GM18519 (cell line): ENCODE results near the gene CREB5.

Experiments
- ATAC-seq: cut with Tn5 transposase; IDR thresholded peaks from one replicate; pipeline ENCODE4 v1.9.1; 2021; ENCODE audit warnings: mild to moderate bottlenecking, moderate library complexity; ENCODE audit not compliant: unreplicated experiment, low FRiP score

CREB5 gene

GRCh38 chr7:28698840-28699239 is 286.5 kb downstream of the CREB5 start:
- no peak for ATAC-seq

DNA sequence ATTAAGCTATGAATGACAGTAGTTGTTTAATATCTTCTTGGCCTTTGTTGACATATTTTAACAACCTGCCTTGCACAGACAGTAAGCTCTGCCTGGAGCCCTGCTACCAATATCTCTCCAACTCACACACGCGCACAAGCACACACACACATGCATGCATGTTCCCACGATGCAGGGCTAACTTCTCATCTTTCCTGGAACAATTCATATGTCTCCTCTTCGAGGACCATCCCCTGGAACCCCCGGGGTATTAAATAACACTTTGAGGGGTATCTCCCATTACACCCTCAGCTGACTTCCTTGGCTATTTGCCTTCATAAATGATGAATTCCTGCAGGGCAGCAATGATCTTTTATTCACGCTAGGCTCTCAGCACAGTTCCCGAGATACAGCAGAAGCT is 287.8 kb downstream of the CREB5 start:
- ATAC-seq, result no peak

DNA sequence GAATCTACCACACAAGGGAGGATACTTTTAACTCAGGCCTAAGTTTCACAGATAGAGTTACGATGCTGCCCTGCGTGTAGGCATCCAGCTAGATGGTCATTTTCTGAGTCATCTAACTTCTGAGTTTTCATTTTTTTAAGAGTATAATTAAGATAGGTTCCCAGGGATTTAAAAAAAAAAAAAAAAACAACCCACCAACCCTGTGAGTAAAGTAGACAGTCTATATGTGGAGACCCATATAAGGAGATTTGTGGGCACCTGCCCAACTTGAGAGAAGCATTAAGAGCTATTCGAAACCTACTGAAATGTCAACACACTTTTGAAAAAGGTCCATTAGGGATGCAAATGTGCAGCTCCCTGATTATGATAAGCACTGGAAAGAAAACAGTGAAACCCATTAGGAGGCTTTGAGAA is 288.5 kb downstream of the CREB5 start:
- no peak for ATAC-seq

GRCh38 chr7:28701731-28702130 is 289.4 kb downstream of the CREB5 start:
- ATAC-seq, result no peak

- ATAC-seq, result no peak
Observed at GRCh38 chr7:28702171-28702570, 289.9 kb downstream of the CREB5 start.

- ATAC-seq, result no peak
Observed at GRCh38 chr7:28703037-28703765, 290.9 kb downstream of the CREB5 start.

DNA sequence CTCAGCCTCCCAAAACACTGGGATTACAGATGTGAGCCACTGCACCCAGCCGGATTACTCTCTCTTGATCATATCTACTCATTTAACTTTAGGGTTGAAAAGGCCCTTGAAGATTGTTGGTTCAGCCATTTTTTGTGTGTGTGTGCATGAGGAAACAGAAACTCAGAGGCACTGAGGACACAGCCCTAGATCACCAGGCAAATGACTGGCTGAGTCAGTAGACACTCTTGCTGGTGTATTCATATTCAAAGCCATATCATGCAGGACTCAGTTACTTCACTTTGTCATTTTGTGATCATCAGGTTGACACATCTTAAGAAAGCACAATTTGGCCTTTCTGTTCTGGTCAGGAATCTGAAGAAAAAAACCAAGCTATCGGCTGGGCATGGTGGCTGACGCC is 292.4 kb downstream of the CREB5 start:
- ATAC-seq, result no peak

DNA sequence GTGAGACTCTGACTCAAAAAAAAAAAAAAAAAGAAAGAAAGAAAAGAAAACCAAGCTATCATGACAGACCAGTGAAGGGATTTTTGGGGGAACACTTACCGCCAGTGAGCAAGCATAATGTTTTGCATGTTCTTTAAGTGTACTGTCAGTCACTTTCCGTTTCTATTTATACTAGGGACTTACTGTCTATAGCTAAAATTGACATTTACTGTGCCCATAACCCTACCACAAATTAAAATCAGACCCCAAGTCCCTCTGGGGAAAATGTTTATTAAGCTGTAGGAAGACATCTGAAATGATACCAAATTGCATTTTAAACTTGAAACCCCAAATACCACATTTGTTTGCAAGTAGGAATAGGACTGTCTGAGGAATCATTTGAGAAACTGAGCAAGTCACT is 293.0 kb downstream of the CREB5 start:
- ATAC-seq, result peak; percentile 74

GRCh38 chr7:28706584-28706983 is 294.3 kb downstream of the CREB5 start:
- ATAC-seq, result no peak

DNA sequence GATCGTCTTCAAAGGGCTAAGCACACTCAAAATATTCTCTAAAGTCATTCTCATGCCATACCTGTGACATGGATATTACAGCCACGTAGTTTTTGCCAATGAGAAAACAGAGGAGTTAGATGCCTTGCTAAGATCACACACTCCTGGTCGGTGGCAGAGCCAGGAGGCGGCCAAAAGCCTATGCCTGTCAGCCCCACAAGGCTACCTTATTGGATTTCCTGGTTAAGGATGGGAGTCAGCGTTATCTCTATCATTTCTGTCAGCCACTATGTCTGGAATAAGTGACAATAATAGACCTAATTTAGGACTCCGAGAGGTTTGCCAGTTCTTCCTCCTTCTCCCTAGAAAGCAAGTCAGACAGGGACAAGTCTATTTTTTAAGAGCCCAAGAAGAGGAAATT is 295.0 kb downstream of the CREB5 start:
- no peak for ATAC-seq

DNA sequence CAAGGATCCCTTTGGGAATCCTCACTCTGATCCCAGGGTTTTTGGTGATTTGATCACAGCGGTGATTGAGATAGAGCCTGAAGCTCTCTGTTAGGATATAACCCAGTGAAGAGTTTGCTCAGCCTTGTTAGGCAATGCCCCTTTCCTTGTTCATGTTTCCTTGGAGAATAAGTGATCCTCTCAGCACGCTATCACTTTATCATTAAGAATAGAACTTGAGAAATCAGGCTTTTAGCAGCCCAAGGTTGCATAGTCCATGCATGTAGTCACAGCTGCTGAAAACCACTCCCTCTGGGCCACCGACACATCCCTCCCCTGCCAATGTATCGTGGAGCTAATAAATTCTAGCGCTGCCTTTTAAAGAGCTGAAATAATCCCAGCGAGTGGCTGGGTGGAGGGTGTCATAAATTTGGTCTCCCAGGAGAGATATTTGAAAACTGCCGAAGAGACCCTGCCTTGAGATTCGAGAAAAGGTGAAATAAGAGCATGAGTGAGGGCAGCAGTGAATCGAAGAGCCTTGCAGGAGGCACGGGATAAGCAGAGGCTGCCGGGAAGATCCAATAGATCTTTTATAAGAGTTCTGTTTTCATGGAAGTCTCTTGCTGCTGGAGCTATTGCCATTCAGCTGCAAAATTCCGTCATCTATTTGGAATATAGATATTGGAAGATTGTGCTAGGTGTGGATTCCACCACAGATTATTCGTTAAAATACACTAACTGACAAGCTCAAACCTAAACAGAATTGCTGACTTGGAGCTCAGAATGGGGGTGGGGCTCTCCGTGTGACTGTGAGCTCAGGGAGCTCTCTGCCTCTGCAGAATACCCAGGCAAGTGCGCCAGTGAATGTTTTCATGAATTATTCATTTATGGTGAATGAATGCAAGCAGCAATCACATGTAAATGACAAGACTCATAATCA is 296.0 kb downstream of the CREB5 start:
- no peak for ATAC-seq

GRCh38 chr7:28709748-28710147 is 297.4 kb downstream of the CREB5 start:
- ATAC-seq, result no peak

DNA sequence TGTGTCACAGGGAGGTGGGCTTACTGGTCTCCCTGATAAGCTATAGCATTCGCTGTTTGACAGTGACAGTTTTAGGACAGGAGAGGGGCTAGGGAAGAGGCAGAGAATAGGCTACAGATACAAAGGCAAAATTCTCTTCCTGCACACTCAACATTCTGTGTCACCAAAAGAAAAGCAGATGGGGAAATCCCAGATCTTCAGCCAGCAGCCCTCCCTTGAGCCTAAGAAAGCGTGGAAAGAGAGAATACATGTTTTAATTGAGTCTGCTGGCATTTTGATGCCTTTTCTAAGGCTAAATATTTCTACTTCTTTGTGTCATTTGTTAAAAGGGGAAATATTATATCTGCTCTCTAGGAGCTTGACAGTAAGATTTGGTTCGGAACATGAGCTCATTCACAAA is 298.8 kb downstream of the CREB5 start:
- no peak for ATAC-seq

DNA sequence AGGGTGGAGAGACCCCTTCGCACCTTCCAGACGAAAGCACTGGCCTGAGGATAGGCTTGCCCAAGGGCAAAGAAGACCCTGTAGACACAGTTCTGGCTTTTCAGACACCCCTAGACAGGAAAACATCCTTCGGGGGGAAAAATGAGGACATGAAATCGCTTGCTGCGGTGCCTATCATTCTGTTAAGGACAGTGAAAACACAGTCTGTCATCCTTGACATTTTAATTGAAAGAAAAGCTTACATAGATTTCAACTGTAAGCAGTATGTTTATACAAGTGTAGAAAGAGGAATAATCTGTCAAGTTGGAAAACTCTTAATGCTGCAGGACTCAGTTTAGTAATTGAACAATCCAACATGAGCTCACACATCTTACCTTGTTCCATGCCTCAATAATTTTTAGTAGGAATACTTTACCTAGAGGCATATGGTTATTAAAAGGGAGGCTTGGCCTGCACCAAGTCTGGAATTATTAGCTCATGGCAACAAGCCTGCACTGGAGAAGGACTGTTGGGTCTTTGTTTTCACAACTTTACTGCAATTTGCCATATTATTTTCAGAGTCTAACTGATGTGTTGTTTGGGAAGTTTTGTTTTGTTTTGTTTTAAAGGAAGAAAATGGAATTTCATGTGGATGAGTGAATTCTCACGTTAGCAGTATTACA is 302.3 kb downstream of the CREB5 start:
- no peak for ATAC-seq

- ATAC-seq, result no peak
Observed at GRCh38 chr7:28717445-28718054, 305.2 kb downstream of the CREB5 start.

DNA sequence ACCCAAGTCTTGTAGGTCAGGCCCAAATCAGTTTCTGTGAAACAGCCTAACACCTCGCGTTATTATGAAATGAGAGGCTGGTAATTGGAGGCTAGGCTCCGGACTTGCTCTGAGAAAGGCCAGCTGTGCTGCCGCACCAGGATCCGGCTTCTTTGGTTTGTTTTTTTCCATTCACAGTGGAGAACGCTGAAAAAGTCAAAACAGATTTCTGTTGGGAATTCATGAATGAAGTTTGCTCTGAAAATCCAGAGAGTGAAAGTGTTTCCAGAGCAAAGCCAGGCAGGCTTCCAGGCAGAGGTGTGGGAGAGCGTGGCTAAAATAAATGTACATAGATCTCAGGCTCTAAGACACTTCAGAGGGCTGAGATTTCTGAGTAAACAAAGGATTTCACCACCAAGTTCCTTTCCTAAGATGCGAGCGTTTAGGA is 305.8 kb downstream of the CREB5 start:
- ATAC-seq, result no peak

DNA sequence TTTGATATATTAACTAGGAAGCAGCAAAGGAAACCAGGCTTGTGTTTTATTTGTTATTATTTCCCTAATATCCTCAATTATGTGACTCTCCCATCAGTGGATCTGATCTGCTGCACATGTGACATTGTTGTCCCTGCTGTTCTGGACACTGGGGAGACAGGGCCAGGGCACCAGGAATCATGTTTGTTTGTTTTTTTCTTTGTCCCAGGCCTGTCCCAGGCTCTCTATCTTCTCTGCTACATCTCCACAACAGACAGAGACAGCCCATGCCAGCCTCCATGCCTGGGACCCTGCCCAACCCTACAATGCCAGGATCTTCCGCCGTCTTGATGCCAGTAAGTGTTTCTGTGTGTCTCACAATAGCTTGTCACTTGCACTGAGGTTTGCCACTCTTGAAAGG is 306.2 kb downstream of the CREB5 start:
- no peak for ATAC-seq

GRCh38 chr7:28722684-28723083 is 310.4 kb downstream of the CREB5 start:
- no peak for ATAC-seq

DNA sequence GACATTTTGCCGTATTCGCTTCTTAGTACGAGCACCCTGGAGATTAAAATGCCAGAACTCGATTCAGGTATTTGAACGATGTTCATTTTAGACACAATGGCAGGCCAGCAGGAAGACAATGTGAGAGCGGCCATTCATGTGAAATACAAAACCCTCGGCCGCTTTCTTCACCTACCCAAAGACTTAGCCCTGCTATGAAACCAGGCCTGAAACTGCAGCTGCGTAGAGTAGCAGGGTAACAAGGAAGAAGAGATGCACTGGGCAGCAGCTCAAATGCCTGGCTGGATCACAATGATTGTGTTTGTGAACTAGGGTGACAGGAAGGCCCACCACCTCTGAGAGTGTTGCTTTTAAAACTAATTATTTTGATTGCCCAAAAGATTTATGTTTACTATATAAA is 311.0 kb downstream of the CREB5 start:
- no peak for ATAC-seq

GRCh38 chr7:28724563-28724962 is 312.2 kb downstream of the CREB5 start:
- ATAC-seq, result no peak
